KMS-11 (cell line): Measurements from ENCODE around the gene NPM3.

Experiments used
- H2AFZ ChIP-seq: fragments of 200-600 bp; sonication (generic); 2 replicates; pipeline ENCODE4 v1.6.1; 2016; ENCODE audit warnings: antibody characterized with exemption, mixed run types, low read depth
- H3K27ac ChIP-seq: fragments of 200-600 bp; sonication (generic); 2 replicates; pipeline ENCODE4 v1.6.1; 2016; ENCODE audit warnings: mild to moderate bottlenecking, mixed run types
- H3K27me3 ChIP-seq: fragments of 200-600 bp; sonication (generic); 2 replicates; pipeline ENCODE4 v1.6.1; 2017; ENCODE audit warnings: mild to moderate bottlenecking, low read depth, mixed run types, moderate library complexity; ENCODE audit not compliant: insufficient read depth
- H3K36me3 ChIP-seq: fragments of 200-600 bp; sonication (generic); 2 replicates; pipeline ENCODE4 v1.6.1; 2017; ENCODE audit warnings: mild to moderate bottlenecking, mixed run types; ENCODE audit not compliant: insufficient read depth
- H3K4me1 ChIP-seq: fragments of 200-600 bp; sonication (generic); 2 replicates; pipeline ENCODE4 v1.6.1; 2016; ENCODE audit warnings: mild to moderate bottlenecking, low read depth, mixed run types; ENCODE audit not compliant: poor library complexity, severe bottlenecking
- H3K4me2 ChIP-seq: fragments of 200-600 bp; sonication (generic); 2 replicates; pipeline ENCODE4 v1.7.0; 2016; ENCODE audit warnings: mild to moderate bottlenecking, mixed run types
- H3K4me3 ChIP-seq: fragments of 200-600 bp; sonication (generic); IDR thresholded peaks from 2 replicates; pipeline ENCODE4 v1.6.1; 2017; ENCODE audit warnings: low read depth, low read length, mixed read lengths; ENCODE audit not compliant: insufficient read depth
- H3K79me2 ChIP-seq: fragments of 200-600 bp; sonication (generic); 2 replicates; pipeline ENCODE4 v1.6.1; 2016; ENCODE audit warnings: low read depth, mixed run types; ENCODE audit not compliant: insufficient read depth
- H3K9ac ChIP-seq: fragments of 200-600 bp; sonication (generic); 2 replicates; pipeline ENCODE4 v1.6.1; 2016; ENCODE audit warnings: mild to moderate bottlenecking, mixed run types
- H4K20me1 ChIP-seq: fragments of 200-600 bp; sonication (generic); 2 replicates; pipeline ENCODE4 v1.6.1; 2016; ENCODE audit warnings: mild to moderate bottlenecking, mixed run types; ENCODE audit not compliant: insufficient read depth
- CTCF ChIP-seq: fragments of 200-600 bp; sonication (generic); conservative IDR thresholded peaks from 2 replicates; pipeline ENCODE4 v1.6.1; 2017; ENCODE audit warnings: low read depth, mild to moderate bottlenecking, antibody characterized with exemption, low read length, moderate library complexity, mixed read lengths

Gene NPM3

DNA sequence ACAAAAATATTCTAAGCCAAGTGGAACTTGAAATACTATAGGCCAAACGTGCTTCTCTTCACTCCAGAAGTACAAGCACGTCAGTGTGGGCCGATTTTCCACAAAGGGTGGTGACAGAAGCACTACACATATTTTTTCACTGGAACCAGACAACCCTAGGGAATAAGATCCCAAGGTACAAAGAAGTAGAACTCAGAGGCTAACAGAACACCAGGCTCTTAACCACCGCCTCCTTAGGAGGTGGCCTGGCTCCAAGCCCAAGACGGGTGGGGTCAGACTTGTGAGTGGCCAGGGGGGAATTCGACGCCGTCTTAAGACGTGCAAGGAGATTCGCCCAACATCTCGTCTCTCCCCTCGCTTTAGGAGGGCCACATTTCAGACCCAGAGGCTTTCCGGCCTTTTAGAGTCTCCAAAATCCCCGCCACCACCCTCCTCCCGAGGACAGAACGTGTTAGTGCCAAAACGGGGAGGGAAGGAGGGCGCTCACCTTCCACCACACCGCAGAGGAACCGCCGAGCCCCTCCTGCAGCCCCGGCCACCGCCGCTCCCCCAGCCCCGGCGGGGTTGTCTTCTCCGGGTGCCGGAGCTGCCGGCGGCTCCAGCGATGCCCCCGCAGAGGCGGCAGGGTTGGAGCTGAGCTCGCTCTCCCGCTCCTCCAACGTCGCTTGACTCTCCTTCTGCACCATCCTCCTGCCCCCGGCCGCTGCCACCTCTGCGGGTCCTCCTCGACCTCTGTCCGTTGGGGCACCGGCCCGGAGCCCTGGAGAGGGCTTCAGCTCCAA, 34.3 kb upstream of the NPM3 start:
- Histone ChIP-seq H3K4me2 (peak overlapping the region; percentile 91), H3K36me3 (peaks cover 4% of the 10 kb centered on the region; the same call in 1 of the 2 replicates), H3K4me1 (peaks cover 36% of the 10 kb centered on the region), H3K27me3 (no peaks in the 10 kb centered on the region), H3K79me2 (peaks cover 62% of the 10 kb centered on the region), H3K4me3 (no peak overlapping the region), H3K9ac (peak overlapping the region; percentile 91), H3K27ac (peak overlapping the region; percentile 80), H4K20me1 (peaks cover 41% of the 10 kb centered on the region), H2AFZ (0 out of 2 replicates have a peak overlapping the region, but pooled peaks have one; percentile 0)
- TF ChIP-seq CTCF, result no peak

DNA sequence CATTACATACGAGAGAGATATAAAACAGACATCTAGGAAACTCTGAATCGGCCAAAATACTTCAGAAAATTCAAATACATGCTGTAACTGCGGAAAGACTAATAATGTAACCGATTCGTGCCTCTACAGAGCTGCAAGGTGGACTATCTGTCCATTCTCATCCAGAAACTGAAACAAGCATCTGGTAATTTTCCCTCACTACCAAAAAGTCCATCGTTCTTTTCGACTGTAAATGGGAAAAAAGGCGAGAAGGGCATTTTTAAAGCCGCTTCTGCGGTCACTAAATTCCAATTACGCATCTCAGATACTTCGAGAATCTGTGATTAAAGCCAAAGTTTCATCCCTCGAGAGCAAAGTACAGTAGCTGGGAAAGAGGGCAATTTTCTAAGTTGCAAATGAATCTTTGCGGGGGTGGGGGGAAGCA, 33.7 kb upstream of the NPM3 start:
- H3K4me1 ChIP-seq, result peaks cover 42% of the 10 kb centered on the region
- H3K27me3 ChIP-seq, result no peaks in the 10 kb centered on the region
- H3K79me2 ChIP-seq, result peaks cover 68% of the 10 kb centered on the region
- peaks cover 9% of the 10 kb centered on the region; the same call in 1 of the 2 replicates for H3K36me3 ChIP-seq
- H3K27ac ChIP-seq, result peak overlapping the region; percentile 80
- no peak for TF ChIP-seq CTCF
- H2AFZ ChIP-seq, result no peak overlapping the region
- peak overlapping the region; percentile 91 for H3K4me2 ChIP-seq
- H4K20me1 ChIP-seq, result peaks cover 47% of the 10 kb centered on the region
- peak overlapping the region; percentile 91 for H3K9ac ChIP-seq
- H3K4me3 ChIP-seq, result no peak overlapping the region

GRCh38 chr10:101816376-101816775, 33.1 kb upstream of the NPM3 start:
- Histone ChIP-seq H2AFZ (no peak overlapping the region), H3K4me2 (peak overlapping the region; percentile 91), H3K79me2 (peaks cover 73% of the 10 kb centered on the region), H3K27ac (peak overlapping the region; percentile 80), H3K36me3 (peaks cover 9% of the 10 kb centered on the region; the same call in 1 of the 2 replicates), H4K20me1 (peaks cover 53% of the 10 kb centered on the region), H3K4me1 (peaks cover 48% of the 10 kb centered on the region), H3K4me3 (no peak overlapping the region), H3K27me3 (no peaks in the 10 kb centered on the region), H3K9ac (peak overlapping the region; percentile 91)
- no peak for TF ChIP-seq CTCF

- peak overlapping the region; percentile 91; the same call in 1 of the 2 replicates for H3K9ac ChIP-seq
- no peak overlapping the region for H2AFZ ChIP-seq
- H3K4me3 ChIP-seq, result no peak overlapping the region
- H3K79me2 ChIP-seq, result peaks cover 88% of the 10 kb centered on the region
- H4K20me1 ChIP-seq, result peaks cover 53% of the 10 kb centered on the region
- peaks cover 19% of the 10 kb centered on the region; the same call in 1 of the 2 replicates for H3K36me3 ChIP-seq
- no peak for TF ChIP-seq CTCF
- peak overlapping the region; percentile 80 for H3K27ac ChIP-seq
- peak overlapping the region; percentile 91 for H3K4me2 ChIP-seq
- peaks cover 49% of the 10 kb centered on the region for H3K4me1 ChIP-seq
- no peaks in the 10 kb centered on the region for H3K27me3 ChIP-seq
Measured at GRCh38 chr10:101814466-101815071, 31.3 kb upstream of the NPM3 start.
